Measurements from ENCODE around the gene RNU5D-1. TPM values are rescaled to one million over a fixed set of nuclear protein-coding genes. Genes with fewer than 3 reads are reported as not detected.
A peak's percentile ranks its signal among the peaks of the same experiment; 100 is the strongest.

RNU5D-1 gene
- total and polyA plus RNA-seq, 8 donors: 3.4 to 4.7 TPM; not detected in 6

DNA sequence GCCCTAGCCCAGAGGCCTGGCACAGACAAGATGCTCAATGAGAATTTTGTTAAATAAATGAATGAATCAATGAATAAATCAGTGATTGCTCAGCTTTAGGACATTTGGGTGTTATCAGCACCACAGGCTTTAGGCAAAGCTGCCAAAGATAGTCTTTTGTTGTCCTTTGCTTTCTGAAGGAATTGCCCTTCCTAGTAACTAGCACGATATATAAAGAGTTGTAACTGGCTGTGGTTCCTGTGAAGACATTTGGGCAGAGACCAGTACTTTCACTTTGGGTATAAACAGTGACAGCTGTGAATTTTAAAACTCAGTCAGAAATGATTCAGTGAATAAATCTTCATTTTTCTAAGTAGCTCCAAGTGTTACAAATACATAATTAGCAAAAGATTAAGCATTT, 13.3 kb downstream of the RNU5D-1 start:
- peak in 1 of 4 donors; percentile 39 for DNase-seq
- Histone ChIP-seq H3K4me3 (no peak overlapping the region), H3K27ac (no peak overlapping the region), H3K9me3 (no peaks in the 10 kb centered on the region), H3K27me3 (no peaks in the 10 kb centered on the region), H3K36me3 (no peaks in the 10 kb centered on the region), H3K4me1 (peaks cover 0 to 22% of the 10 kb centered on the region in 2 donors)
- no peak for ATAC-seq
- intact Hi-C loops (cut with DNase I): no loop called here
- TF ChIP-seq, protein P1, sequence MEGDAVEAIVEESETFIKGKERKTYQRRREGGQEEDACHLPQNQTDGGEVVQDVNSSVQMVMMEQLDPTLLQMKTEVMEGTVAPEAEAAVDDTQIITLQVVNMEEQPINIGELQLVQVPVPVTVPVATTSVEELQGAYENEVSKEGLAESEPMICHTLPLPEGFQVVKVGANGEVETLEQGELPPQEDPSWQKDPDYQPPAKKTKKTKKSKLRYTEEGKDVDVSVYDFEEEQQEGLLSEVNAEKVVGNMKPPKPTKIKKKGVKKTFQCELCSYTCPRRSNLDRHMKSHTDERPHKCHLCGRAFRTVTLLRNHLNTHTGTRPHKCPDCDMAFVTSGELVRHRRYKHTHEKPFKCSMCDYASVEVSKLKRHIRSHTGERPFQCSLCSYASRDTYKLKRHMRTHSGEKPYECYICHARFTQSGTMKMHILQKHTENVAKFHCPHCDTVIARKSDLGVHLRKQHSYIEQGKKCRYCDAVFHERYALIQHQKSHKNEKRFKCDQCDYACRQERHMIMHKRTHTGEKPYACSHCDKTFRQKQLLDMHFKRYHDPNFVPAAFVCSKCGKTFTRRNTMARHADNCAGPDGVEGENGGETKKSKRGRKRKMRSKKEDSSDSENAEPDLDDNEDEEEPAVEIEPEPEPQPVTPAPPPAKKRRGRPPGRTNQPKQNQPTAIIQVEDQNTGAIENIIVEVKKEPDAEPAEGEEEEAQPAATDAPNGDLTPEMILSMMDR (IDR thresholded peaks at IDR 0.05): no peak

GRCh38 chr1:44717156-44717555, 13.8 kb downstream of the RNU5D-1 start:
- DNase-seq (no peak), ATAC-seq (no peak)
- H3K27me3 ChIP-seq: no peaks in the 10 kb centered on the region
- no peak overlapping the region for H3K27ac ChIP-seq
- no peaks in the 10 kb centered on the region for H3K9me3 ChIP-seq
- no peaks in the 10 kb centered on the region for H3K36me3 ChIP-seq
- H3K4me3 ChIP-seq: no peak overlapping the region
- TF ChIP-seq, protein P1 (IDR thresholded peaks at IDR 0.05): no peak
- H3K4me1 ChIP-seq: peaks cover 0 to 21% of the 10 kb centered on the region in 2 donors
- intact Hi-C loops (cut with DNase I): no loop called here

DNA sequence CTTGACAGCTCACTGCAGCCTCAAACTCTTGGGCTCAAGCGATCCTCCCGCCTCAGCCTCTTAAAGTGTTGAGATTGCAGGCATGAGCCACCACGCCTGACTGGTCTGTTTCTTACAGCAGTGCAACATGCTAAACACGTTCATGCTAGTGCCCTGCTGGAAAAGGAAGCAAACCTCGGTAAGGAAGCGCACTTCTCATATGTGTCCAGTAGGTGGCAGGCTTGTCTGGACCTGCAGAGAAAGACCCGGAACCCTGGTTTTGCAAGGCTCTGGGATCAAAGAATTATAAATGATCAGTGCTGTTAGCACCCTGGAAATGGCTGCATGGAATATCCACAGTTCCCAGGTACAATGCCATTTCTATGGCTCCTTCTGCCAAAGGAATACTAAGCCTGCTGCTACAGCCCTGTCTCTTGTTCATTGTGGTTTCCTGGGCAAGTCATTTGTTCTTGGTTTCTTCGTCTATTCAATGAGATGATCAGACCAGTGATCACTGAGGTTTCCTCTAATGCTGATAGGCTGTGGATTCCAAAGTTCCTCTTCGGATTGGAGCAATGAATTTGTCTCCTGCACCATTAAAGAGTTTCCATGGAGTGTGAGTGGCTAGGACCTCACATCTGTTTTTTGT, 15.9 kb downstream of the RNU5D-1 start:
- Histone ChIP-seq H3K4me1 (peaks cover 0 to 15% of the 10 kb centered on the region in 2 donors), H3K27me3 (no peaks in the 10 kb centered on the region), H3K27ac (no peak overlapping the region), H3K9me3 (no peaks in the 10 kb centered on the region), H3K36me3 (no peaks in the 10 kb centered on the region), H3K4me3 (no peak overlapping the region)
- intact Hi-C loops (cut with DNase I): no loop called here
- DNase-seq (peak in 3 of 4 donors; percentile 61 to 80 (median 63)), ATAC-seq (peak; percentile 93)
- TF ChIP-seq, protein P1 (IDR thresholded peaks at IDR 0.05): peak; percentile 93 to 94

DNA sequence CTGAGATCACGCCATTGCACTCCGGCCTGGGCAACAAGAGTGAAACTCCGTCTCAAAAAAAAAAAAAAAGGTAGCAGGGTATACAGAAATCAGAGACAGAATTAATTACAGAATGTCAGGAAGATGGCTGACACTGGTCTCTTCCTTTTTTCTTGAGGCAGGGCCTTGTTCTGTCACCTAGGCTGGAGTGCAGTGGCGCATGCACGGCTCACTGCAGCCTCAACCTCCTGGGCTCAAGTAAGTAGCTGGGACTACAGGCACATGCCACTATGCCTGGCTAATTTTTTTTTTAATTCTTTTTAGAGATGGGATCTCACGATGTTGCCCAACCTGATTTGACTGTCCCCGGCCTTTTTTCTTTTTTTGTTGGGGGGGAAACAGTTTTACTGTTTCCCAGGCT, 16.4 kb downstream of the RNU5D-1 start:
- intact Hi-C loops (cut with DNase I): no loop called here
- no peak for ATAC-seq
- Histone ChIP-seq H3K9me3 (no peaks in the 10 kb centered on the region), H3K4me3 (no peak overlapping the region), H3K36me3 (no peaks in the 10 kb centered on the region), H3K4me1 (peaks cover 0 to 15% of the 10 kb centered on the region in 2 donors), H3K27ac (no peak overlapping the region), H3K27me3 (no peaks in the 10 kb centered on the region)
- TF ChIP-seq, protein P1 (IDR thresholded peaks at IDR 0.05): no peak
- no peak for DNase-seq

DNA sequence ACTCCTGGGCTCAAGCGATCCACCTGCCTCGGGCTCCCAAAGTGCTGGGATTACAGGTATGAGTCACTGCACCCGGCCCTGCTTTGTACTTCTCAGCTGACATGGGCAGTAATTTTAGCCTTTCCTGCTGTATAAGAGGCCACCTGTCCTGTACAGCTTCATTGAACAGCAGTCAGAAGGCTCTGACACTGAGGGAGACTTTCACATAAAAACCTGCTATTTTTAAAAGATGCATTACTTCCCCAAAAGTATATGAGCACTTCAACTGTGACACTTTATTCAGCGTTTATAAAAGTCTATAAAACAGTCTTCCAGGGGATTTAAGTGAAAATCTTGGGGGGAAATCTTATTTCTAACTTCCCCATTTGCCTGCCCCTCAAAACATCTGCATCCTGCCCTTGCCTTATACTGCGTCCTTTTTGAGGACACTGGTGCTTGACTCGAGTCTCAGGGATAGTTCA, 17.6 kb downstream of the RNU5D-1 start:
- H3K36me3 ChIP-seq: no peaks in the 10 kb centered on the region
- intact Hi-C loops (cut with DNase I): no loop called here
- no peaks in the 10 kb centered on the region for H3K9me3 ChIP-seq
- DNase-seq: no peak
- H3K27me3 ChIP-seq: no peaks in the 10 kb centered on the region
- H3K27ac ChIP-seq: no peak overlapping the region
- TF ChIP-seq, protein P1 (IDR thresholded peaks at IDR 0.05): no peak
- ATAC-seq: peak; percentile 41
- H3K4me3 ChIP-seq: no peak overlapping the region
- peaks cover 0 to 12% of the 10 kb centered on the region in 2 donors for H3K4me1 ChIP-seq
